ENCODE results near the gene GPR180.
"Not testable (repeated sequence)": the region's sequence is repeated elsewhere in the genome, so short reads cannot be mapped to it uniquely, and the experiment has no call there.

GPR180 gene

DNA sequence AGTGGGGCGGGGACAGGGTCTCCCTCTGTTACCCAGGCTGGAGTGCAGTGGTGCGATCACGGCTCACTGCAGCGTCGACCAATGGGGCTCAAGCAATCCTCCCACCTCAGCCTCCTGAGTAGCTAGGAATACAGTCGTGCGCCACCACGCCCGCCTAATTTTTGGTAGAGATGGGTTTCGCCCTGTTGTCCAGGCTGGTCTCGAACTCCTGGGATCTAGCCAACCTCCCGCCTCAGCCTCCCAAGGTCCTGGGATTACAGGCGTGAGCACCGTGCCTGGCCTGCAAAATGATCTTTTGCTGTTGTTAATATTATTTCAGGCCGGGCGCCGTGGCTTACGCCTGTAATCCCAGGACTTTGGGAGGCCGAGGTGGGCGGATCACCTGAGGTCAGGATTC lies 5.1 kb upstream of the GPR180 start:
- no peak for DNase-seq (ENCODE audit: low read depth)

DNA sequence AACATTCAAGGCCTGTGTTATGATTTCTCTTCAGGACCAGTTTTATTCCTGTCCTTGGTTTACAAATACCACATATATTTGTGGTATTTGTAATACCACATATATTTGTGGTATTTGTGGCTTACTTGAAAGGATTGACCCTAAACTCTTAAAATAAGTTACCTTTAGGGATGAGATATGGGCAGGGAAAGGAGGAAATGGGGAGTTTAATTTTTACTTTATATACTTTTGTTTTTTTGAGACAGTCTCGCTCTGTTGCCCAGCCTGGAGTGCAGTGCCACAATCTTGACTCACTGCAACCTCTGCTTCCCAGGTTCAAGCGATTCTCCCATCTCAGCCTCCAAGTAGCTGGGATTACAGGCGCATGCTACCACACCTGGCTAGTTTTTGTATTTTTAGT lies 3.4 kb upstream of the GPR180 start:
- DNase-seq (ENCODE audit: low read depth) = no peak

DNA sequence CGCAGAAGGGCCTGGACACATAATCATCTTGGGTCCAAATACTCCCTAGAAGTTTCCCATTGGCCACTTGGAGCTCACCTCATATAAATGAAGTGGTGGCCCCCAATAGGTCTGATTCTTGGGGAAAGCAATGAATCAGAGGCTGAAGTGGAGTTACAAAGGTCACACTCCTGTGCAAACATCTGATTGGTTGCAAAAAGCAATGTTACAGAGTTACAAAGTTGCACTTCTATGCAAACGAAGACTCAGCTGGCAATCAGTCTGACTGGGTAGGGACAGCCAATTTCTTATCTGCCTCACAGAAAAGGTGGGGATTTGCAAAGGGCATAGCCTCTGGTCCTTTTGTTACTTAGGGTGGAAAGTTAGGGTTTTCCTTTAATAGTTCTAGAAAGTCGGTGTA lies 1.8 kb upstream of the GPR180 start:
- no peak for DNase-seq (ENCODE audit: low read depth)

DNA sequence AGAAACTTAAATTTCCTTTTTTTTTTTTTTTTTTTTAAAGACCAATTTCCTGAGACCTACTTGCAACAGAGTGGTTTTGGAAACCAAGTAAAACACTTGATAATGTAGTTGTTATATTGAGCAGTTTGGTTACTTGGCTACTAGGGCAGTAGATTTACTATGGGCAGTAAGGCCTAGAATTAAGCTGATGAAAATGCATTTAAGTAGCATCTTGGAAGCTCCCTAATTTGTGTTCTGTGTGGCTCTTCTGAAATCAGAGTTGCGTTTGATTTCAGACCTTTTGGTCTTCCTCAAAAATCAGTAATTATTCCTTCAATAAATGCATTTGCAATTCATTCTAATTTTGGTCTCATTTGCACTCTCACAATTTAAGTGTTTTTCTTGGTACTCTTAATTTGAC lies 810 bp downstream of the GPR180 start:
- DNase-seq (ENCODE audit: low read depth) = no peak

DNA sequence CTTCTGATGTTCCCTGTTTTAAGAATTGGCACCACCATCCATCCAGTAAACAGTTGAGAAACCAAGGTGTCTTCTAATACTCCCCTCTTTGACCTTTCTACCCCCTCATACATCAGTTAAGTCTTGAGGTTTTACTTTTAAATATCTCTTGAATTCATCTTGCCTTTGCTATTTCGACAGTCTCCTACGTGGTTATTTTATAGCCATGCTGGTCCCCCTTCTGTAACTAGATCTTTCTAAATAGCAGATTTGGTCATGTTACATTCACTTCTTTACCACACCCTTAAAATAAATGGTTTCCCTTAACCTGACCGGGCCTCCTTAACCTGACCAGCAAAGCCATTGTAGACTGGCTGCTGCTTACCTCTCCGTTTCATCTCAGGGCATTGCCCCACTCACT lies 5.4 kb downstream of the GPR180 start:
- no peak for DNase-seq (ENCODE audit: low read depth)

DNA sequence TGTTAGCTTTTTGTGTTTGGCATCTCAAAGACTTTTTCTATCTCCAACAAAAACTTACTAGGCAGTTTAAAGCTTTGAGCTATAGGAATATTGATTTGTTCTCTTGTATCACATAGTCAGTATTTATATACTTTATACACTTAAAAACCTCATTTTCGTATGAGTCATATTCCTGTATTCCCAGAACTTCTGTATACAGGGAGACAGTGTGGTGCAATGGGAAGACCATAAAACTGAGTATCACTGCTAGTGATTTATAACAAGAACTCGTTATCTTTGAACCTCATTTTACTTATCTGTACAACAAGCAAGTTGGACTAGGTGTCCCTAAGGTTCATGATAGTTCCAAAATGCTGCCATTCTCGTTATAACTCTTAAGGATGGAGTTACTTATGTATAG lies 6.3 kb downstream of the GPR180 start:
- DNase-seq (ENCODE audit: low read depth) = no peak

DNA sequence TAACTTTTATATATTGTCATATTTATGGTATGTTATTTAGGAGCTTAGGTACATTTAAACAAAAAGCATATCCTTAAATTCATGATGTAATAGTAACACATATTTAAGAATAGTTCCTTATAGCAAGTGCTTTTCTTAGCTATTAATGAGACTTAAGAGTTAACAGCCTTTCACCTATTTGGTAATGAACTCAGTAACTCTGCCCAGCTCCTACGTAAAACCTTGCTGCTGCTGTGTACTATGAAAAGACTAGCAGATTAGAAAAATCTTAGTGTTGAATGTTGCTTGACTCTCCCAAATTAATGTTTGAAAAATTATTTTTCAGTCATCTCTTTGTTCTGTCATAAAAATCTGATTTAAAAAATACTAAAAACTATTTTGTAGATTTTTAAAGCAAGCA lies 6.9 kb downstream of the GPR180 start:
- no peak for DNase-seq (ENCODE audit: low read depth)

DNA sequence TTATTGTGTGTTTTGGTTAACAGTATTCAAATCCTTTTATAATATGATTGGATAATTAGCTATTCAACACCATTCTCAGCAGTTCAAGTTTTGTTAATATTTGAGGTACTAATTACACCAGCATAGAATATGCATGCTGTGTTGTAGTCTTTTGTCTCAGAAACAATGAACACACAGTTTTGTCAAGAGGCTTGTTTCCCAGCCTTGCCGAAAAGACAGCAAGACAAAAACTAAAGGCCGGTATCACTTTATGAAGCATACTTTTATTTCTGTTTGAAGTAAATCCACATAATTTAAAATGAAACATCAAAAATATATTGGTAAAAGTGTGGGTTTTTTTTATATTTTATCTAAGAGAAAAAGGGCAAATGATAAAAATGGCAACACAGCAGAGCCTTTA lies 7.5 kb downstream of the GPR180 start:
- DNase-seq (ENCODE audit: low read depth) = no peak

DNA sequence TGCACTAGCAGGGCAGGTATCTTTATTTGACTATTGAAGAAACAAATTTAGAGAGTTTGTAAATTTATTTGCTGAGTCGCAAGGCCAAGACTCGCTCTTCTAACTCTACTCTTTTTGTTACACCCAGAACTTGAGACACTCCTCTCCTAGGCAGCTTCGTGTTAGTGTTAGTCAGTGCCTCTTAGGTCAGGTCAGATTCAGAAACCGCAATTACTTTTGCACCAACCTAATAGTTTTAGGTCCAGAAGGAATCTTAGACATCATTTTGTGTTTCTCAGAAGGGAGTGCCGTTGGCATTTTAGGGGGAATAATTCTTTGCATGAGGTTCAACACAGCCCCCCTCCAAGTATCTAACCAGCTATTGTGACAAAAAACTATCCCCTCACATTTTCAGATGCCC lies 8.8 kb downstream of the GPR180 start:
- no peak for DNase-seq (ENCODE audit: low read depth)

DNA sequence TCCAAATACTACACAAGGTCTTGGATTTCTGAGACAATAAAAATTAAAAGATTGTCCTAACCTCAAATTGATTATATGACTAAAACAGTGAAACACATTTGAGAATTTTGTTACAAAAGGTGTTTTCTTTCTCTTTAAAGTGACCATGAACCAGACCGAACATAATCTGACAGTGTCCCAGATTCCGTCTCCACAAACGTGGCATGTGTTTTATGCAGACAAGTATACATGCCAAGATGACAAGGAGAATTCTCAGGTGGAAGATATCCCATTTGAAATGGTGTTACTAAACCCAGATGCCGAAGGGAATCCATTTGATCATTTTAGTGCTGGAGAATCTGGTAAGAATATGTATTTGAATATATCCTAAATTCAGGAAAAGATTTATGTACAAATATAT lies 10.4 kb downstream of the GPR180 start:
- DNase-seq (ENCODE audit: low read depth) = no peak

DNA sequence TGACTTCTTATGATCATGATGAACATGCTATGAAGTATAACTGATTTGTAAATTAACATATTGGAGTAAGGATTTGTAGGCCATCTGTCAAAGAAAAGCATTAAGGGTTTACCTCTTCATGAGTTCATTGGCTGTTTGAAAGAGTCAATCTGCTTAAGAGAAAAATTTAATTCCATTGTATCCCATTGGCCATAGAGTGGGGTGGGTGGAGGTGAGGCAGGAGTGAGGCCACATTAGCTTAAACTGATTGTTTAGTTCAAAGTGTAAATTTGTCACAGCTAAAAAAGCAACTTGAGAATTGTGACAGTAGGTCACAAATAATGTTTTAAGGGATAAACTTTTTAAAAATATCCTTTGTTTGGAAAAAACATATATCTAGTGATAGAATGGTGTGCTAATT lies 11.4 kb downstream of the GPR180 start:
- no peak for DNase-seq (ENCODE audit: low read depth)

DNA sequence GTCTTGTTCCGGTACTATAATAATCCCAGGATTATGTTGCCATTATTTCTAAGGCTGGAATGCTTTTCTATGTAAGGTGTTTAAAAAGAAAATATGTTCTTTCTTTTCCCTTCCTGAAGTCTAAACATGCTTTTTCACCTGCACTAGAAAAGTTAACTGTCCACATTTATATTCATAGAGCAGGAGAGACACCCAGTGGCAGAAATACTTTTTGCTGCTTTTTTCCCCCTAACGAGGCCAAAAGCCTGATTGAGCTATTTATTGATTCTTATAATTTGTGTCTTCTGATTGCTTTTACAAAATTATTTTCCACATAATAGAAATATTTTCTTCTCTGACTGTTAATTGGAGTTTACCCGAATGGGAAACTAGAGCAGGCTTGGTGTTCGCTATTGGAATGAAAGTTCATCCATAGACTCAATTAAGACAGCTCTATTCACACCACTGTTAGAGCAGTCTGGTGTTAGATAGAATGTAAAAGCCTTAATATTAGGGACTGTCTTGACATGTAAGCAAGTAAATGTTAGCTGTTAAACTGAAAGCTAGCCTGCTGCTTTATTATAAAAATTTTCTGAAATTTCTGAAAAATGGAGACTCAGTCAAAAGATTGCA lies 15.8 kb downstream of the GPR180 start:
- no peak for DNase-seq (ENCODE audit: low read depth)

DNA sequence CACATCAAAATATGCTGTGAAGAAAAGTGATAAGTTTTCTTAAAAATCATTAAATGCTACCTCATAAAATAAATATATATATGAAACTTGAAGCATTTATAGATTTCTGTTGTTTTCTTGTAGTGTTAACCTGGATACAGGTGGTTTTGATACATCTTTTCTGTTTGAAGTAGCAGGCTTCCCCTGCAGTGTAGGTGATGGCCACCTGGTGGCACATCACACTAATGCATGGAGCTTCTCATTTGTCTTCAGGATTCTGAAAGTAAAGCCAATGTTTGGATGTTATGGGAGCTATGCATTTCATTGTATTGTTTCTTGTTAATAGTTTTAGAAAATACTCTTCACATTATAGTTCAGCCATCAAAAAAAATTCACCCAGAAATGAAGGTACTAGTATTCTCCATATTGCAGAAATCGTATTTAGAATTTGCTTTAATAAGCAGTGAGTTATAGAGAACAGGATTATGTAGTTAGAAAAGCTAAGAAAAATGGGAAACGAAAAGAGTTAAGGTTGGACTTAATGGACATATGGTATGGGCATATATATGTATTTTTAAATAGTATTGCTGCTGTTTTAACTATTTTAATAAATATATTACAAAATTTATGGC lies 18.7 kb downstream of the GPR180 start:
- no peak for DNase-seq (ENCODE audit: low read depth)

DNA sequence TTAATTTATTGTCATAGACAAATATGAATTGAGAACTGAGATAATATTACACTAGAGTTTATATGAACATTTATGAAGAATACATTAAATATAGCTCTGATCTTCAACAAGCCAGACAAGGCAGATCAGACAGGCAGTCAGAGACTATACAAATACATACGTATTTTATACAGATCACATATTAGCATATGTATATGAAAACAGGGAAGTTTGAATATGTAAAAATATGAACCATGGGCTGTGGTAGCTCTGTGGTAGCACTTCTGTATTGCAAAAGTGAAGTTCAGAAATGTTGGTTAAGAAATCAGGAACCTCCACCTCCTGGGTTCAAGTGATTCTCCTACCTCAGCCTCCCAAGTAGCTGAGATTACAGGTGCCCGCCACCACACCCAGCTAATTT lies 20.7 kb downstream of the GPR180 start:
- DNase-seq (ENCODE audit: low read depth) = no peak

DNA sequence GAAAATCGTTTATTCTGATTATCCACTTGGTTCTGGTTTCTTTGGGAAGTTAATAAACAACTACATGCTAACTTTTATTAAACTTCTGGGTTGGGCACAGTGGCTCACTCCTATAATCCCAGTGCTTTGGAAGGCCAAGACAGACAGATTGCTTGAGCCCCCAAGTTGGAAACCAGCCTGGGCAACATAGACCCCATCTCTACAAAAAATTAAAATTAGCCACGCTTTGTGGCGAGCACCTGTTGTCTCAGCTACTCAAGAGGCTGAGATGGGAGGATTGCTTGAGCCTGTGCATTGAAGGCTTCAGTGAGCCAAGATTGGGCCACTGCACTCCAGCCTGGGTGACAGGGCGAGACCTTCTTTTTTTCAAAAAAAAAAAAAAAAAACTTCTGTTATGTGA lies 21.7 kb downstream of the GPR180 start:
- DNase-seq (ENCODE audit: low read depth) = no peak

DNA sequence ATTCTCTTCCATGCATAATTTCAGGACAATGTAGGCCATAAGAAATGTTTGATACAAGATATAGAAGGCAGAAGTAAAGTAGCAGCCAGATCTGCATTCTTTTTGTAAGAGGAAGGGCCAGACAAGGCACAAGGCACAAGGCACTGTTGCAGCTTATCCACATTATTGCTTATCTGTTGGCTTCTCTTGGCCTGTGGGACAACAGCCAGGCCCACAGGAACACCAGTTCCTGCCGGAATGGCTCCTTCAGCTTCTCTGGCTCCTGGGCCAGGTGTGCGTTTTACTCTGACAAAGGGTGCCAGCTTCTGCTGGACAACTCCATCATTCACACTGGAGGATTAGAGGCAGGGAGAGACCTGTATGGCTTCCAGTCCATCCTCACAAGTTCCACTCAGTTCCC lies 29.2 kb downstream of the GPR180 start:
- DNase-seq (ENCODE audit: low read depth) = no peak

DNA sequence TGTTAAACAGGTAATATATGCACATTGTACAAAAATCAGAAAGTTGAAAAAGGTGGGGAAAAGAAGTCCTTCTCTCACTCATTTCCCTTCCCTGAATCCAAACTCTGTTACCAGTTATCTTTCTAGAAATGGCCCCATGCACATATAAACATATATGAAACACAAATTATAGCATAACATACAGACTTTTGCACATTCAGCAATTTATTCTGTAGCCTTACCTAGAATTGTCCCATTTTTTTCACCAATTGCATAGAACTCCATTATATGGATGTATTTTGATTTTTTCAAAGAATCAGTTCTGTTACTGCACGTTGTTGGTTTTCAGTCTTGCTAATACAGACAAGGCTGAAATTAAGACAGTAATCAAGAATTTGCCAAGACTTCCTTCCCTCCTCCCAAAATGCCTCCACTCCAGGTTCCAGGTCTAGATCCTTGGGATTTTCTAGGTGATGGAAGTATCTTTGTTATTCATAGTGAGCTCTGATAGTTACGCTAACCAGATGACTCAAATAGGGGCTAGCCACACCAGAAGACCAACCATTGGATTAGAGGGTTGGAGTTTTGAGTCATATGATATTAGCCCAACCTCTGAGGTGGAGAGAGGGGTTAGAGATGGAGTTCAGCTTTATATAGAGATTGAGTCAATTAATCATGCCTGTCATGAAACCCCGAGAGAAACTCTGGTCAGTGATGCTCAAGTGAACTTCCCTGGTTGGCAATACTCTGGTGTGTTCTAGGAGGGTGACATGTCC lies 30.7 kb downstream of the GPR180 start:
- DNase-seq (ENCODE audit: low read depth) = no peak

DNA sequence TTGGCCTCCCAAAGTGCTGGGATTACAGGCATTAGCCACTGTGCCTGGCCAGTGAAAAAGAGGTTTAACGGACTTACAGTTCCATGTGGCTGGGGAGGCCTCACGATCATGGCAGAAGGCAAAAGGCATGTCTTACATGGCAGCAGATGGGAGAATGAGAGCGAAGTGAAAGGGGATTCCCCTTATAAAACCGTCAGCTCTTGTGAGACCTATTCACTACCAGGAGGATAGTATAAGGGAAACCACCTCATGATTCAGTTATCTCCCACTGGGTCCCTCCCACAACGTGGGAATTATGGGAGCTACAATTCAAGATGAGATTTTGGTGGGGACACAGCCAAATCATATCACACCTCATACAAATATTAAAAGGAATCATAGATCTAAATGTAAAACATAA lies 34.4 kb downstream of the GPR180 start:
- not testable (repeated sequence) for DNase-seq (ENCODE audit: low read depth)

DNA sequence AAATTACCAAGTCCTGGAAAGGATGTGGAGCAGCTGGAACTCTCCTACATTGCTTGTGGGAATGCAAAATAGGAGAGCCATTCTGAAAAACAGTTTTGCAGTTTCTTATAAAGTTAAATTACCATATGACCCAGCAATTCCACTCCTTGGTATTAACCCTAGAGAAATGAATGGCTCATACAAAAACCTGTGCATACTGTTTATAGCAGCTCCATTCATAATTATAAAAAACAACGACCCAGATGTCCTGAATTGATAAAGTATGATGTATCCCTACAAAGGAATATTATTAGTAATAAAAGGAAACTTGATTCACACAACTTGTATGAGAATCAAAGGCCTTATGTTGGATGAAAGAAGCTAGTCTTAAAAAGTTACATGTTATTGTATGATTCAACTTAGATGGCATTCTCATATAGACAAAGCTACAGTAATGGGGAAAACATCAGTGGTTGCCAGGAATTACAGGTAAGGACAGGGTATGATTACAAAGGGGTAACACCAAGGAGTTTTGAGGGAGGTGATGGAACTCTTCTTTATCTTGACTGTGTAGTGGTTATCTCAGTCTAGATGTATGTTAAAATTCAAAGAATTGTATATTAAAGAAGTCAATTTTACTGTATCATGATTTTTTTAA lies 35.4 kb downstream of the GPR180 start:
- DNase-seq (ENCODE audit: low read depth) = no peak

DNA sequence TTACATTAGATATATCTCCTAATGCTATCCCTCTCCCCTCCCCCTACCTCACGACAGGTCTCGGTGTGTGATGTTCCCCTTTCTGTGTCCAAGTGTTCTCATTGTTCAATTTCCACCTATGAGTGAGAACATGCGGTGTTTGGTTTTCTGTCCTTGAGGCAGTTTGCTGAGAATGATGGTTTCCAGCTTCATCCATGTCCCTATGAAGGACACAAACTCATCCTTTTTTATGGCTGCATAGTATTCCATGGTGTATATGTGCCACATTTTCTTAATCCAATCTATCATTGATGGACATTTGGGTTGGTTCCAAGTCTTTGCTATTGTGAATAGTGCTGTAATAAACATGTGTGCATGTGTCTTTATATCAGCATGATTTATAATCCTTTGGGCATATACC lies 36.0 kb downstream of the GPR180 start:
- DNase-seq (ENCODE audit: low read depth) = not testable (repeated sequence)

DNA sequence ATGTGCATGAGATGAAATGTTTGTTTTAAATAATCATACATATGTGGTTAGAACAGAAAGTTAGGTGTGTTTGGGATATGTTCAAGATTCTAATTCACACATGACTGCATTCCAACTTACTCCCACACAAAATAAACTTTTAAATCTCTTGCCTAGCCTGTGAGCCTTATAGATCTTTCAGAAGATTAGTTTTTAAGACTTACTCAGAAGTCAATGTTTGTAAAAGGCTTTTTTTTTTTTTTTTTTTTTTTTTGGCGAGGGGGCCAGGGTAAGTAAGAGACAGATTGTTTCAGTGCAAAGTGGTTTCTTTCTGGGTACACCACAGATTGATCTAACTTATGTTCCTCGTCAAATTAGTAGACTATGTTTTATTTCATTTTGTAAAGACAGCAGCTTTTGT lies 39.1 kb downstream of the GPR180 start:
- no peak for DNase-seq (ENCODE audit: low read depth)

DNA sequence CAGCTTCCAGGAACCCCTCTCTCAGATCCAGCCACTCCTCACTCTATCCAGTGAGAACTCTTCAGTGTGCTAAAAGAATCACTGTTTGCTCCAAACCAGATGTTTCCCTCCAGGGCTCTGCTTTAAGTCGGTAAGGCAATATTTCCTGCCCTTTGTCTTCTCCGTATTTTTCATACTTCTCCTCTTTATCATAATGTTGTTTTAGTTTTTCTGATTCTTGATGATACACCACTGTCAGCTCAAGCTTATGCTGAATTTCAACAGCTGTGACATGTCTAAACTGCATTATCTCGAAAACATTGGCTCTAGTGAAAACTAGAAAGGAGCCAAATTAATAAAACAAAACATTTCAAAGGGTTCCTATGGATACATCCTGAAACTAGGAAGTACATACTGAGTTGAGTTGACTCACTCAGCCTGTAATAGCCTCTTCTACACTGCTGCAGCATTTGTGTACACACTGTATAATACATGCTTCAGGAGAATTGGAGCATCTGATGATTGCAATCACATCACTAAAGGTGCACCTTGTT lies 39.8 kb downstream of the GPR180 start:
- no peak for DNase-seq (ENCODE audit: low read depth)

DNA sequence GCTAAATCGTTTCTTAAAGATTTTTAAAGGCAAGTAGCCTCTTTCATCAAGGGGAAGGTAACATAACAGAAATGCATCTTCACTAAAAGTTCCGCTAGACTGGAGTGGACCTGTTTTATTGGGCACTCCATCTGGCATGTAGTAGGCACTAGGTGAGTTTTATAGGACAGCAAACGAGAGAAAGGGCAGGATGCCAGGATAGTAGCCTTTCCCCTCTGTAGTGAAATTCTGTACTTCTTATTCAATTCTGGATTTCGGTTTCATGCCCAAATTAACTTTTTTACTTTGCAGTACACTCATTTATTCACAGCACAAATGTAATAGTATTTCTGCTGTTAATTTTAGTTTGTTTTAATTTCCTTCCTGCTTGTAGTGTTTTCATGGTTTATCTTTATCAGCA lies 45.2 kb downstream of the GPR180 start:
- no peak for DNase-seq (ENCODE audit: low read depth)

Measured in stimulated activated CD8-positive, alpha-beta memory T cell treated with anti-CD3 and anti-CD28 coated beads, Interleukin-15, amount 100 ng/mL, for 1 hour (primary cell).